Panc1 (cell line): ENCODE results near the gene LDLRAP1.

ENCODE experiments used
- CTCF ChIP-seq: fragments of 450-650 bp; IDR thresholded peaks from 2 replicates; pipeline ENCODE4 v1.5.1; 2017; ENCODE audit warnings: mild to moderate bottlenecking
- REST ChIP-seq, 2 experiments: IDR thresholded peaks; 2 replicates each; pipeline ENCODE4 v1.6.1; 2011 to 2012; ENCODE audit warnings: low read depth in 2 of 2, control low read depth in 1 of 2, low read length in 1 of 2, mild to moderate bottlenecking in 1 of 2, moderate library complexity in 1 of 2; ENCODE audit not compliant: insufficient read depth in 1 of 2
- TCF7L2 ChIP-seq: IDR thresholded peaks from 2 replicates; pipeline ENCODE4 v1.6.1; 2011; ENCODE audit warnings: mild to moderate bottlenecking, low read depth, low read length, inconsistent platforms

- TF ChIP-seq CTCF (no peak), TCF7L2 (no peak), REST (IDR thresholded peaks at IDR 0.05; ENCODE audit: insufficient read depth in 1 of 2, low read depth in 2 of 2, low read length in 1 of 2) (no peak)
These were observed 23.4 kb downstream of the LDLRAP1 start for GRCh38 chr1:25566730-25567341.
